ENCODE measurements around the gene RGS5.

GRCh38 chr1:163211667-163212066 is 9.0 kb upstream of the RGS5 start:
- TF ChIP-seq POLR2A (IDR thresholded peaks at IDR 0.05) (no peak), CTCF (IDR thresholded peaks at IDR 0.05) (no peak)
